ENCODE results near the gene MTHFD2L. TPM values are rescaled to one million over a fixed set of nuclear protein-coding genes. Genes with fewer than 3 reads are reported as not detected.

Gene MTHFD2L
- total RNA-seq, 1 experiment from 2014 or later: 34.0 TPM

GRCh38 chr4:74268643-74269042 lies 110.7 kb downstream of the MTHFD2L start:
- H3F3A ChIP-seq (ENCODE audit: low read length, unreplicated experiment): peaks cover 10% of the 10 kb centered on the region
- peak overlapping the region; percentile 75 for H3K4me2 ChIP-seq (ENCODE audit: low read length)
- H3K79me2 ChIP-seq (ENCODE audit: low read length): no peaks in the 10 kb centered on the region
- peak overlapping the region; percentile 73 for H3K9ac ChIP-seq (ENCODE audit: low read length)
- DNase-seq: peak; percentile 58
- peak overlapping the region; percentile 14; the same call in 1 of the 2 replicates for H3K4me3 ChIP-seq (ENCODE audit: low read length)
- ChIA-PET CTCF (interaction anchor here (0.5 kb wide), 1 partner anchor 40 kb away, joined by 3 read pairs; no protein-coding TSS in a partner anchor), POLR2A (ENCODE audit: unreplicated experiment) (no interaction called here)
- TF ChIP-seq CTCF (conservative IDR thresholded peaks at IDR 0.05; ENCODE audit: low read depth, low read length) (no peak), EZH2phosphoT487 (IDR thresholded peaks at IDR 0.05; ENCODE audit: borderline replicate concordance, low read length) (no peak), EZH2 (IDR thresholded peaks at IDR 0.05; ENCODE audit: low read length, unreplicated experiment) (no peak)
- no TSS peak for BruUV-seq (replicated peaks)
- H3K27ac ChIP-seq (ENCODE audit: low read length): peak overlapping the region; percentile 95
- H3K27me3 ChIP-seq (ENCODE audit: low read length): no peaks in the 10 kb centered on the region
- peaks cover 42% of the 10 kb centered on the region for H3K4me1 ChIP-seq (ENCODE audit: insufficient read depth, low read length)
- 0 out of 2 replicates have a peak overlapping the region, but pooled peaks have one; percentile 4 for H2AFZ ChIP-seq (ENCODE audit: low read length)
- no peaks in the 10 kb centered on the region for H3K9me2 ChIP-seq (replicated peaks; ENCODE audit: low read length)
- no peaks in the 10 kb centered on the region for H4K20me1 ChIP-seq (ENCODE audit: low read length)
- no peaks in the 10 kb centered on the region for H3K9me3 ChIP-seq (ENCODE audit: low read length)
- ATAC-seq: peak; percentile 35
- intact Hi-C loops (cut with micrococcal nuclease): loop anchor here (1.0 kb wide), 2 partner anchors 37 to 40 kb away; partner anchors contain the start of gene EPGN
- H3K36me3 ChIP-seq (ENCODE audit: low read depth, low read length): no peaks in the 10 kb centered on the region

GRCh38 chr4:74278490-74278889 lies 120.6 kb downstream of the MTHFD2L start:
- TF ChIP-seq EZH2 (IDR thresholded peaks at IDR 0.05; ENCODE audit: low read length, unreplicated experiment): no peak
- TF ChIP-seq CTCF (conservative IDR thresholded peaks at IDR 0.05; ENCODE audit: low read depth, low read length): no peak
- no peak for TF ChIP-seq EZH2phosphoT487 (IDR thresholded peaks at IDR 0.05; ENCODE audit: borderline replicate concordance, low read length)
- BruUV-seq (replicated peaks): no TSS peak
- intact Hi-C loops (cut with micrococcal nuclease): no loop called here

GRCh38 chr4:74279716-74280115 lies 121.8 kb downstream of the MTHFD2L start:
- H3K27me3 ChIP-seq (ENCODE audit: low read length): no peaks in the 10 kb centered on the region
- TF ChIP-seq EZH2 (IDR thresholded peaks at IDR 0.05; ENCODE audit: low read length, unreplicated experiment) (no peak), CTCF (conservative IDR thresholded peaks at IDR 0.05; ENCODE audit: low read depth, low read length) (no peak), EZH2phosphoT487 (IDR thresholded peaks at IDR 0.05; ENCODE audit: borderline replicate concordance, low read length) (no peak)
- H3K4me2 ChIP-seq (ENCODE audit: low read length): no peak overlapping the region
- peaks cover 36% of the 10 kb centered on the region for H3K4me1 ChIP-seq (ENCODE audit: insufficient read depth, low read length)
- ChIA-PET CTCF (no interaction called here), POLR2A (ENCODE audit: unreplicated experiment) (no interaction called here)
- intact Hi-C loops (cut with micrococcal nuclease): no loop called here
- H3K36me3 ChIP-seq (ENCODE audit: low read depth, low read length): no peaks in the 10 kb centered on the region
- no peaks in the 10 kb centered on the region for H4K20me1 ChIP-seq (ENCODE audit: low read length)
- H3K9ac ChIP-seq (ENCODE audit: low read length): no peak overlapping the region
- H3F3A ChIP-seq (ENCODE audit: low read length, unreplicated experiment): peaks cover 3% of the 10 kb centered on the region
- no peak overlapping the region for H3K4me3 ChIP-seq (ENCODE audit: low read length)
- DNase-seq: no peak
- BruUV-seq (replicated peaks): no TSS peak
- H3K27ac ChIP-seq (ENCODE audit: low read length): no peak overlapping the region
- no peaks in the 10 kb centered on the region for H3K9me3 ChIP-seq (ENCODE audit: low read length)
- no peak for ATAC-seq
- H3K79me2 ChIP-seq (ENCODE audit: low read length): no peaks in the 10 kb centered on the region
- H3K9me2 ChIP-seq (replicated peaks; ENCODE audit: low read length): 0 out of 2 replicates have a peak, but pooled peaks cover 3% of the 10 kb centered on the region
- no peak overlapping the region for H2AFZ ChIP-seq (ENCODE audit: low read length)

More at GRCh38 chr4:74278490-74278889, 120.6 kb downstream of the MTHFD2L start:
- ChIA-PET POLR2A (ENCODE audit: unreplicated experiment) (interaction anchor here (0.7 kb wide), 1 partner anchor 15 kb away, joined by 5 read pairs; no protein-coding TSS in a partner anchor), CTCF (no interaction called here)
- Histone ChIP-seq H4K20me1 (ENCODE audit: low read length) (no peaks in the 10 kb centered on the region), H3K9me3 (ENCODE audit: low read length) (no peaks in the 10 kb centered on the region), H3K27ac (ENCODE audit: low read length) (no peak overlapping the region), H3K4me2 (ENCODE audit: low read length) (no peak overlapping the region), H3K4me1 (ENCODE audit: insufficient read depth, low read length) (peaks cover 25% of the 10 kb centered on the region), H3K9me2 (replicated peaks; ENCODE audit: low read length) (0 out of 2 replicates have a peak, but pooled peaks cover 3% of the 10 kb centered on the region), H3K27me3 (ENCODE audit: low read length) (no peaks in the 10 kb centered on the region), H2AFZ (ENCODE audit: low read length) (no peak overlapping the region), H3K79me2 (ENCODE audit: low read length) (no peaks in the 10 kb centered on the region), H3K9ac (ENCODE audit: low read length) (no peak overlapping the region), H3K4me3 (ENCODE audit: low read length) (no peak overlapping the region), H3F3A (ENCODE audit: low read length, unreplicated experiment) (no peaks in the 10 kb centered on the region), H3K36me3 (ENCODE audit: low read depth, low read length) (no peaks in the 10 kb centered on the region)
- no peak for DNase-seq
- ATAC-seq: no peak

Data from PC-3 (cell line).